Mesenchymal stem cell (in vitro differentiated cells and primary cell): ENCODE data around the gene EMX1. TPM values are rescaled to one million over a fixed set of nuclear protein-coding genes. Genes with fewer than 3 reads are reported as not detected.

Experiments
- DNase-seq: peaks from one replicate; pipeline ENCODE4 v3.0.0-alpha.2; 2013
- H2AFZ ChIP-seq: one replicate; pipeline ENCODE4 v1.6.1; 2013; ENCODE audit warnings: low read depth, mild to moderate bottlenecking, control low read depth, inconsistent platforms, low read length, moderate library complexity
- H2AK5ac ChIP-seq: 2 replicates; pipeline ENCODE4 v1.6.1; 2013; ENCODE audit warnings: low read length, moderate library complexity, mild to moderate bottlenecking, inconsistent platforms; ENCODE audit not compliant: severe bottlenecking
- H2BK120ac ChIP-seq: one replicate; pipeline ENCODE4 v1.6.1; 2013; ENCODE audit warnings: low read depth, mild to moderate bottlenecking, inconsistent platforms, low read length, moderate library complexity
- H2BK12ac ChIP-seq, 2 experiments: one replicate each; pipeline ENCODE4 v1.6.1; 2013; ENCODE audit warnings: inconsistent platforms in 2 of 2, low read length in 2 of 2, mild to moderate bottlenecking in 2 of 2, moderate library complexity in 2 of 2, control low read depth in 1 of 2
- H2BK15ac ChIP-seq: one replicate; pipeline ENCODE4 v1.6.1; 2013; ENCODE audit warnings: mild to moderate bottlenecking, low read depth, inconsistent platforms; ENCODE audit not compliant: poor library complexity, severe bottlenecking
- H2BK5ac ChIP-seq: 2 replicates; pipeline ENCODE4 v1.6.1; 2013; ENCODE audit warnings: low read depth, mild to moderate bottlenecking, low read length, control low read depth, inconsistent platforms; ENCODE audit not compliant: poor library complexity, severe bottlenecking
- H3K14ac ChIP-seq, 2 experiments: one replicate each; pipeline ENCODE4 v1.6.1; 2013; ENCODE audit warnings: inconsistent platforms in 2 of 2, low read length in 2 of 2, control low read depth in 1 of 2, mild to moderate bottlenecking in 1 of 2, moderate library complexity in 1 of 2
- H3K18ac ChIP-seq, 2 experiments: one replicate each; pipeline ENCODE4 v1.6.1; 2013; ENCODE audit warnings: inconsistent platforms in 2 of 2, low read length in 2 of 2, control low read depth in 1 of 2, low read depth in 1 of 2, mild to moderate bottlenecking in 1 of 2
- H3K23ac ChIP-seq, 2 experiments: one replicate each; pipeline ENCODE4 v1.6.1; 2013; ENCODE audit warnings: inconsistent platforms in 2 of 2, low read length in 2 of 2, mild to moderate bottlenecking in 2 of 2, moderate library complexity in 2 of 2, control low read depth in 1 of 2
- H3K27ac ChIP-seq: 2 replicates; pipeline ENCODE4 v1.5.1; 2013; ENCODE audit warnings: mild to moderate bottlenecking, moderate library complexity, low read length, control low read depth, inconsistent platforms; ENCODE audit not compliant: poor library complexity, severe bottlenecking
- H3K27me3 ChIP-seq, 2 experiments: 2 replicates each; pipeline versions ENCODE4 v1.6.1 to v1.7.0; 2013; ENCODE audit warnings: low read length in 2 of 2, mild to moderate bottlenecking in 2 of 2, moderate library complexity in 2 of 2, control low read depth in 1 of 2, inconsistent platforms in 1 of 2; ENCODE audit not compliant: control insufficient read depth in 1 of 2, insufficient read depth in 1 of 2
- H3K36me3 ChIP-seq, 2 experiments: 2 replicates each; pipeline versions ENCODE4 v1.6.1 to v1.7.0; 2013; ENCODE audit warnings: low read length in 2 of 2, control low read depth in 1 of 2, inconsistent platforms in 1 of 2, low read depth in 1 of 2, mild to moderate bottlenecking in 1 of 2; ENCODE audit not compliant: insufficient read depth in 2 of 2, control insufficient read depth in 1 of 2
- H3K4ac ChIP-seq, 2 experiments: one replicate each; pipeline ENCODE4 v1.6.1; 2013; ENCODE audit warnings: inconsistent platforms in 2 of 2, low read length in 2 of 2, mild to moderate bottlenecking in 2 of 2, moderate library complexity in 2 of 2, control low read depth in 1 of 2, low read depth in 1 of 2
- H3K4me1 ChIP-seq: 2 replicates; pipeline ENCODE4 v1.6.1; 2013; ENCODE audit warnings: low read depth, low read length, control low read depth; ENCODE audit not compliant: control insufficient read depth, insufficient read depth
- H3K4me2 ChIP-seq: 2 replicates; pipeline ENCODE4 v1.6.1; 2013; ENCODE audit warnings: low read length, mild to moderate bottlenecking, inconsistent platforms; ENCODE audit not compliant: poor library complexity, severe bottlenecking
- H3K4me3 ChIP-seq, 2 experiments: 2 replicates each; pipeline versions ENCODE4 v1.5.1 to v1.7.0; 2013; ENCODE audit warnings: low read length in 2 of 2, mild to moderate bottlenecking in 2 of 2, control low read depth in 1 of 2, low read depth in 1 of 2; ENCODE audit not compliant: insufficient read depth in 1 of 2
- H3K79me1 ChIP-seq: replicated peaks from 2 replicates; pipeline ENCODE4 v1.6.1; 2013; ENCODE audit warnings: mild to moderate bottlenecking, control low read depth, low read length, inconsistent platforms; ENCODE audit not compliant: poor library complexity, severe bottlenecking
- H3K9ac ChIP-seq: 2 replicates; pipeline ENCODE4 v1.7.0; 2013; ENCODE audit warnings: mild to moderate bottlenecking, low read length, moderate library complexity
- H3K9me3 ChIP-seq: 2 replicates; pipeline ENCODE4 v1.7.0; 2013; ENCODE audit warnings: mild to moderate bottlenecking, low read length; ENCODE audit not compliant: control insufficient read depth
- H4K8ac ChIP-seq: one replicate; pipeline ENCODE4 v1.6.1; 2013; ENCODE audit warnings: inconsistent platforms, mild to moderate bottlenecking, low read length, moderate library complexity
- H4K91ac ChIP-seq: one replicate; pipeline ENCODE4 v1.6.1; 2013; ENCODE audit warnings: mild to moderate bottlenecking, low read length, inconsistent platforms
- WGBS: methylation state at CpG from one replicate; pipeline ENCODE4 v1.1.7; 2013; ENCODE audit warnings: mixed read lengths; 5-methylcytosine and 5-hydroxymethylcytosine counted together
- polyA plus RNA-seq, 2 experiments: library from polyadenylated mRNA; stranded (reverse); fragments of 200-250 nt; gene quantifications; one replicate each; pipeline ENCODE4 v1.2.3, GENCODE V29; 2013

The EMX1 gene
- polyA plus RNA-seq (2013, experiment 1 of 2): not detected
- polyA plus RNA-seq (2013, experiment 2 of 2): not detected

- H3K9ac ChIP-seq: no peak within 1 kb of the TSS
- H2BK12ac ChIP-seq: no peak within 1 kb of the TSS
- H3K18ac ChIP-seq: no peak within 1 kb of the TSS
- 3% methylated on average over 16 of the region's 82 CpGs for WGBS
- H3K27ac ChIP-seq: no peak within 1 kb of the TSS
- no peak within 1 kb of the TSS for H2BK5ac ChIP-seq
- H2AK5ac ChIP-seq: no peak within 1 kb of the TSS
- no peak within 1 kb of the TSS for H4K8ac ChIP-seq
- no peaks in the 10 kb centered on the region for H3K36me3 ChIP-seq
- H3K27me3 ChIP-seq: peaks cover 83 to 95% of the 10 kb centered on the region in 2 experiments
- no peak within 1 kb of the TSS for H3K4ac ChIP-seq
- no peak within 1 kb of the TSS for H2AFZ ChIP-seq
- H3K4me1 ChIP-seq: peaks cover 49% of the 10 kb centered on the region
- no peaks in the 10 kb centered on the region for H3K79me1 ChIP-seq
- peak within 1 kb of the TSS; percentile 40 for H2BK15ac ChIP-seq
- H3K9me3 ChIP-seq: no peaks in the 10 kb centered on the region
- H3K23ac ChIP-seq: peak within 1 kb of the TSS in 1 of 2 experiments; percentile 85
- H3K14ac ChIP-seq: no peak within 1 kb of the TSS
- peak within 1 kb of the TSS; percentile 79 for H3K4me2 ChIP-seq
- H3K4me3 ChIP-seq: peak within 1 kb of the TSS; percentile 14 to 24
- no peak within 1 kb of the TSS for H4K91ac ChIP-seq
- peak; percentile 26 for DNase-seq
- H2BK120ac ChIP-seq: no peak within 1 kb of the TSS
These were observed at the start of gene EMX1 for GRCh38 chr2:72917138-72917876. Gene EMX1, plus strand, starts transcription at chr2:72917519. Its CDS starts 334 bp downstream, at chr2:72917853.

DNA sequence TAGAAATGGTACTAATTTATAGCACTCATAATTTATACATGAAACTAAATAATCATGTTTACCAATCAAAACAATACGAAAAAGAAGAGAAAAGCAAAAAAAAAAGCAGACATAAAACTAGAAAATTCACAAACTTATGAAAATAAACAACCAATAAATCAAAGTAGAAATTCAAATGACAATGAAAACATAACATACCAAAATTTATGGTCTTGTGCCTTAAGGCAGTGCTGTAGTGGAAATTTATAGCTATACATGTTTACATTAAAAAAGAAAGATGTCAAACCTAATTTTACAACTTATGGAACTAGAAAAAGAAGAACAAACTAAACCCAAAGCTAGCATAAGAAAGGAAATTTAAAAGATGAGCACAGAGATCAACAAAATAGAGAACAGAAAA lies 46.3 kb upstream of the EMX1 start:
- 33% methylated on average over 1 of the region's 1 CpG for WGBS

DNA sequence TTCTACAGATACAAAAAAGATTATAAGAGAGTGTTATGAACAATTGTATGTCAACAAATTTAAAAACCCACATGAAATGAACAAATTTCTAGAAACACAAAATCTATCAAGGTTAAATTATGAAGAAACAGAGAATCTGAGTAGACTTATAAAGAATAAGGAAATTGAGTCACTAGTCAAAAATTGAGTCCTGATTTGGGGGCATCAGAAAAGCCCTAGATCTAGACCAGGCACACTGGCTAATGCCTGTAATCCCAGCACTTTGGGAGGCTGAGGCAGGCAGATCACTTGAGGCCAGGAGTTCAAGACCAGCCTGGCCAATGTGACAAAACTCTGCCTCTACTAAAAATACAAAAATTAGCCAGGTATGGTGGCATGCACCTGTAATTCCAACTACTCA lies 45.4 kb upstream of the EMX1 start:
- Histone ChIP-seq H3K27me3 (peaks cover 6 to 9% of the 10 kb centered on the region in 2 experiments), H2BK12ac (no peak overlapping the region), H3K4me3 (no peak overlapping the region), H4K91ac (no peak overlapping the region), H2AFZ (no peak overlapping the region), H3K36me3 (no peaks in the 10 kb centered on the region), H3K79me1 (no peaks in the 10 kb centered on the region), H4K8ac (no peak overlapping the region), H2BK5ac (no peak overlapping the region), H3K4me1 (no peaks in the 10 kb centered on the region), H3K23ac (no peak overlapping the region), H3K14ac (no peak overlapping the region), H3K18ac (no peak overlapping the region), H3K27ac (no peak overlapping the region), H2BK15ac (no peak overlapping the region), H3K4me2 (no peak overlapping the region), H2AK5ac (no peak overlapping the region), H3K9me3 (peaks cover 20% of the 10 kb centered on the region), H3K9ac (no peak overlapping the region), H3K4ac (no peak overlapping the region), H2BK120ac (no peak overlapping the region)
- no peak for DNase-seq

More for the DNA sequence above, 46.3 kb upstream of the EMX1 start:
- H3K23ac ChIP-seq: no peak overlapping the region
- no peak overlapping the region for H3K14ac ChIP-seq
- no peak overlapping the region for H3K9ac ChIP-seq
- H3K4me3 ChIP-seq: no peak overlapping the region
- H3K4ac ChIP-seq: no peak overlapping the region
- no peak overlapping the region for H4K8ac ChIP-seq
- H3K9me3 ChIP-seq: peaks cover 20% of the 10 kb centered on the region
- H2BK12ac ChIP-seq: no peak overlapping the region
- no peak overlapping the region for H2AFZ ChIP-seq
- no peaks in the 10 kb centered on the region for H3K36me3 ChIP-seq
- no peak overlapping the region for H3K27ac ChIP-seq
- peaks cover 6 to 9% of the 10 kb centered on the region in 2 experiments for H3K27me3 ChIP-seq
- H2BK120ac ChIP-seq: no peak overlapping the region
- H2BK15ac ChIP-seq: no peak overlapping the region
- no peaks in the 10 kb centered on the region for H3K4me1 ChIP-seq
- no peak overlapping the region for H4K91ac ChIP-seq
- no peak overlapping the region for H2AK5ac ChIP-seq
- H3K4me2 ChIP-seq: no peak overlapping the region
- no peak overlapping the region for H3K18ac ChIP-seq
- no peak overlapping the region for H2BK5ac ChIP-seq
- no peak for DNase-seq
- no peaks in the 10 kb centered on the region for H3K79me1 ChIP-seq

DNA sequence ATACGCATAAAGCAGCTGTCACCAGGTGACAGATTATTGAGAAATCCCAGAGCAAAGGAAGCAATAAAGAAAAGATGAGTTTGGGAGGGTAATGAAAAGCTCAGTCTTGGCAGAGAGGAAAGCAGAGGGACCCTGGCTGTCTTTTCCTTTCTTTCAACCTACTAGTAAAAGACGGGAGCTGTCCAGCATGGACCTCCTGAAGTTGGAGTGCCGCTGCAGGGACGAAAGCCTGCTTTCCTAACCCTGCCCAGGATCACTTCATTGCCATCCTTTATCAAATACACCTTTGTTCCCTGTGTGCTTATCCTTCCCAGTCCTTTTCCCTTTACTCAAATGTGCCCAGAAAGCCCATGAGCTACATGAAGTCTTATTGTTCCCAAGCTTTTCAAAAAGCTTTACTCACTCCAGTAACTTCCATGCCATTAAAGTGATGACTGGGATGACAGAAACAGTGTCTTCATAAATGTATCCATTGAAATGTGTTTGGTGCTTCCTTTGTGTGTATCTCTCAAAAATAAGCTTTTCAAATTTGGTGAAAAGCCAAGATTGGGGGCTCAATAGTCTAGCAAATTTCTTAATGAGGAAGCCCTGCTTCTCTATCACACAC lies 33.9 kb upstream of the EMX1 start:
- no peak overlapping the region for H2AFZ ChIP-seq

More for the DNA sequence above, 33.9 kb upstream of the EMX1 start:
- peak; percentile 58 for DNase-seq
- H3K4me3 ChIP-seq: no peak overlapping the region
- H2BK15ac ChIP-seq: no peak overlapping the region
- no peak overlapping the region for H3K4me2 ChIP-seq
- no peak overlapping the region for H4K91ac ChIP-seq
- H3K14ac ChIP-seq: no peak overlapping the region
- H4K8ac ChIP-seq: no peak overlapping the region
- H2BK5ac ChIP-seq: no peak overlapping the region
- H2BK120ac ChIP-seq: no peak overlapping the region
- WGBS: 19% methylated on average over 4 of the region's 4 CpGs
- H3K27me3 ChIP-seq: peaks cover 3 to 11% of the 10 kb centered on the region in 2 experiments
- H3K23ac ChIP-seq: no peak overlapping the region
- no peaks in the 10 kb centered on the region for H3K9me3 ChIP-seq
- no peak overlapping the region for H2AK5ac ChIP-seq
- H3K4ac ChIP-seq: no peak overlapping the region
- H3K9ac ChIP-seq: no peak overlapping the region
- H3K27ac ChIP-seq: no peak overlapping the region
- no peaks in the 10 kb centered on the region for H3K36me3 ChIP-seq
- no peak overlapping the region for H3K18ac ChIP-seq
- H3K4me1 ChIP-seq: peaks cover 10% of the 10 kb centered on the region
- peaks cover 4% of the 10 kb centered on the region for H3K79me1 ChIP-seq
- no peak overlapping the region for H2BK12ac ChIP-seq
